HG02970 (cell line): ENCODE data around the gene TNFSF13.

ENCODE experiments used
- ATAC-seq: cut with Tn5 transposase; IDR thresholded peaks from one replicate; pipeline ENCODE4 v1.9.1; 2021; ENCODE audit warnings: mild to moderate bottlenecking, moderate library complexity, moderate number of reproducible peaks; ENCODE audit not compliant: unreplicated experiment, low FRiP score

TNFSF13 gene

GRCh38 chr17:7551396-7551795 lies 7.2 kb upstream of the TNFSF13 start:
- ATAC-seq: no peak

- ATAC-seq: no peak
Observed at GRCh38 chr17:7552621-7553051, 5.9 kb upstream of the TNFSF13 start.

DNA sequence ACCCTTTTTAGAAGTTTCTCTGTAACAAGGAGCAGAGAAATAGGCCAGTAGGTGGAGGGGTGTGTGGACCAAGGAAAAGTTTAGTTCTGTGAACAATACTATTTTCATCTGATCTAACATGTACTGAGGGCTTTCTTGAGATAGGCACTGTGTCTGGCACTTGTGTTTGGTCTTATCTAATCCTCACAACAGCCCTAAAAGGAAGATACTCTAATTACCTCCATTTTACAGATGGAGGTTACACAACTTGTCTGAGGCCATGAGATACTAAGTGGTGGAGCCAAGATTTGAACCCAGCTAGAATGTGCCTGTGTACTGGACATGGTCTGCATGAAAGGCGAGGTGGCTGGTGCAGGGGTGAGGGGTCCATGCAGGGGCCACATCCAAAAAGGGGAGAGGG lies 5.2 kb upstream of the TNFSF13 start:
- ATAC-seq: no peak

DNA sequence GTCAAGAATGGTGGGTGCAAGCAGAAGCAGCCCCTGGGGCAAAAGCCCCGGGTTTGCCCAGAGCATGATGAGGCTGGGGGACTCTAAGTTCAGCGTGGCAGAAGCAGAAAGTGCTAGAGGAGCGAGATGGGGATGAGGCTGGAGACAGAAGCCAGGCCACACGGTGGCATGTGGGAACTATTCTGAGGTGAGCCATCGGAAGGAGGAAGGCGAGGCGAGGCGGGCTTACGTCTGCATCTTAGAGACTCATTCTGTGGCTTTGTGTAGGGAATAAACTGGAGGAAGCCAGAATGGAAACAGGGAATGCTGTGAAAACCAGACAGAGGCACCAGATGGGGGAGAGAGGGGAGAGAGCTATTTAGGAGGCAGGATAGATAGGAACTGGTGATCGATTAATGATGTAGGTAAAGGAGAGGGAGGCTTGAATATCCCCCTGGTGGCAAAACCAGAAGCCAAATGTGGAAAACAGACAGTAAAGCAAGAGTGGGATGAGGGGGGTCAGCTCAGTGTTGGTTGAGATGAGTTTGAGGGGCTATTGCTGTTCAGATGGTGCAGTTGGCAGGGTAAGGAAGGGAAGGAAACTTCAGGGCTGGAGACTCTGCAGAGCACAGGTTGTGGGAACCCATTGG lies 3.1 kb upstream of the TNFSF13 start:
- no peak for ATAC-seq

GRCh38 chr17:7556627-7557026 lies 1.9 kb upstream of the TNFSF13 start:
- ATAC-seq: no peak

DNA sequence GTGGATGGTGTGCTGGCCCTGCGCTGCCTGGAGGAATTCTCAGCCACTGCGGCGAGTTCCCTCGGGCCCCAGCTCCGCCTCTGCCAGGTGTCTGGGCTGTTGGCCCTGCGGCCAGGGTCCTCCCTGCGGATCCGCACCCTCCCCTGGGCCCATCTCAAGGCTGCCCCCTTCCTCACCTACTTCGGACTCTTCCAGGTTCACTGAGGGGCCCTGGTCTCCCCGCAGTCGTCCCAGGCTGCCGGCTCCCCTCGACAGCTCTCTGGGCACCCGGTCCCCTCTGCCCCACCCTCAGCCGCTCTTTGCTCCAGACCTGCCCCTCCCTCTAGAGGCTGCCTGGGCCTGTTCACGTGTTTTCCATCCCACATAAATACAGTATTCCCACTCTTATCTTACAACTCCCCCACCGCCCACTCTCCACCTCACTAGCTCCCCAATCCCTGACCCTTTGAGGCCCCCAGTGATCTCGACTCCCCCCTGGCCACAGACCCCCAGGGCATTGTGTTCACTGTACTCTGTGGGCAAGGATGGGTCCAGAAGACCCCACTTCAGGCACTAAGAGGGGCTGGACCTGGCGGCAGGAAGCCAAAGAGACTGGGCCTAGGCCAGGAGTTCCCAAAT lies 1.3 kb upstream of the TNFSF13 start:
- ATAC-seq: no peak

DNA sequence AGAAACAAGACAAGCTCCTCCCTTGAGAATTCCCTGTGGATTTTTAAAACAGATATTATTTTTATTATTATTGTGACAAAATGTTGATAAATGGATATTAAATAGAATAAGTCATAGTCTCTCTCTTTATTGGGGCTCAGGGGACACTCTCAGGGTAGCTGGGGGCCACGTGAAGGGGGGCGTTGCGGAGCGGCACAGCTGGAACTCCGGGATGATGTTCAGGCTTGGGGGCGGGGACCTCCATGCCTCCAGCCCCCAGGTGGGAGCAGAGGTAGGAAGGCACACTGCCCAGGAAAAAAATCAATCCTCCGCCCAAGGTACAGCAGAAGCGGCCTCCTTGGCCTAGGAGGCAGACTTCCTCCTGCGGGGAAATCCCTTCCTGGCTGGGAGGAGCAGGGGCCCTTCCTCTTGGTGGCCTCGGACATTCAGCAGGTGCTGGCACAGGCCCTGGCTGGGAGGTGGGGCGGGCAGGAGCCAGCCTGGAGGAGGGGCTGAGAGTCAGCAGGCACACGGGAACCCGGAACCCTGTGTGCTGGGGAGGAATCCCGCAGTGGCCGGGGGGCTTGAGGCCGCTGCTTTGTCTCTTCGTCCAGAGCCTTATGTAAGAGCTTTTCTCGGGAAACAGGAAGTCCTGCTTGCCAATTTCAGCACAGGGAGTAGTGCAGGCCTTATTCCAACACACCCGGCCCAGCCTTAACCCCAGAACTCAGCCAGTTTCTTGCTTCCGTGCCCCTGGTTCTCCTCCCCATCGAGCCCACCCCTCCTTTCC lies 591 bp upstream of the TNFSF13 start:
- ATAC-seq: no peak

DNA sequence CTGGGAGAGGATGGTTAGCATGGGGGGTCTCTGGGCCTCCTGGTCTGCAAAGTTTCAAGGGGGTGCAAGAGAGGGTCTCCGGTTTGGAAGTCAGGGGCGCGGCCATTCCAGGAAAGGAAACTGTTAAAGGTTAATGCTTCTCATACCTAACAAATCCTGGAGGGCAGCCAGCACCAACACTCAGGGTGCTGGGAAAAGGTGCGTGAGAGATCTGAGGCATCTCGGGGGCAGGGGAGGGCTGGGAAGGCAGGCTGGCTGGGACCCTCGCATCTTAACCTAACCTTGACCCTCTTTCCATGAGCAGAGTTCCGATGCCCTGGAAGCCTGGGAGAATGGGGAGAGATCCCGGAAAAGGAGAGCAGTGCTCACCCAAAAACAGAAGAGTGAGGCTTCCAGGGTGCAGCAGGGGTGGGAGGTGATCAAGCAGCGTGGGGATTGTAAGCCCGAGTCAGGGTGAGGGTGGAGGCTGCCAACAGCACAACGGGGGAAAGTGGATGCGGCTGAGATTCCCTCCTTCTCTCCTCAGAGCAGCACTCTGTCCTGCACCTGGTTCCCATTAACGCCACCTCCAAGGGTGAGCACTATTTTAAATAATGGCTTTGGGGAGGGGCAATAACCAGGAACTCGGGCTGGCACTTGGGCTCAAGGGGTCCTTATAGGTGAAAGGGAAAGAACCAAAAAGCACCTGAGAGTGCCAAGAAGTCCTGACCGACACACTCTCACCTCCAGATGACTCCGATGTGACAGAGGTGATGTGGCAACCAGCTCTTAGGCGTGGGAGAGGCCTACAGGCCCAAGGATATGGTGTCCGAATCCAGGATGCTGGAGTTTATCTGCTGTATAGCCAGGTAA lies 996 bp downstream of the TNFSF13 start:
- ATAC-seq: no peak

DNA sequence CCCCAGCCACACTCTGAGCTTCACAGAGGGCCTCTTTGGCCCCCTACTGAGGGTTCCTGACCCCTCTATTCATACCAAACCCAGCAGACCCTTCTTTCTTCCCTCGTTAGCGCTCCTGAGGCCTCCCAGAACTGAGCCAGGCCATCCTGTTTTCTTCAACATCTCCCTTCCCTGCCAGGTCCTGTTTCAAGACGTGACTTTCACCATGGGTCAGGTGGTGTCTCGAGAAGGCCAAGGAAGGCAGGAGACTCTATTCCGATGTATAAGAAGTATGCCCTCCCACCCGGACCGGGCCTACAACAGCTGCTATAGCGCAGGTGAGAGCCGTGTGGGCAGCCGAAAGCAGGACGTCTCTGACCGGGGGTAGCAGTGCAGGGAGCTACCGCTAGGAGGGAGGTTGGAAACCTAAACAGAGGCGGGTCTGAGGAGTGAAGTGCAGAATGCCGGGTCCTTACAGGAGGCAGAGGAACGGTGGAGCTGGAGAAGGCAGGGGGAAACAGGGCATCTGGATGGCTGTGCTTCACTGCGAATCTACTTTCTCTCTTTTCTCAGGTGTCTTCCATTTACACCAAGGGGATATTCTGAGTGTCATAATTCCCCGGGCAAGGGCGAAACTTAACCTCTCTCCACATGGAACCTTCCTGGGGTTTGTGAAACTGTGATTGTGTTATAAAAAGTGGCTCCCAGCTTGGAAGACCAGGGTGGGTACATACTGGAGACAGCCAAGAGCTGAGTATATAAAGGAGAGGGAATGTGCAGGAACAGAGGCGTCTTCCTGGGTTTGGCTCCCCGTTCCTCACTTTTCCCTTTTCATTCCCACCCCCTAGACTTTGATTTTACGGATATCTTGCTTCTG lies 1.9 kb downstream of the TNFSF13 start:
- no peak for ATAC-seq

GRCh38 chr17:7561028-7561575 lies 2.6 kb downstream of the TNFSF13 start:
- peak; percentile 56 for ATAC-seq

GRCh38 chr17:7561589-7562207 lies 3.1 kb downstream of the TNFSF13 start, which contains the start of gene SENP3:
Gene SENP3, plus strand, starts transcription at chr17:7561919. Its CDS starts 1,158 bp downstream, at chr17:7563077.
- ATAC-seq: peak; percentile 60

- ATAC-seq: no peak
Observed at GRCh38 chr17:7562208-7562605, 3.7 kb downstream of the TNFSF13 start.

GRCh38 chr17:7563115-7563869 lies 4.7 kb downstream of the TNFSF13 start:
- ATAC-seq: no peak

DNA sequence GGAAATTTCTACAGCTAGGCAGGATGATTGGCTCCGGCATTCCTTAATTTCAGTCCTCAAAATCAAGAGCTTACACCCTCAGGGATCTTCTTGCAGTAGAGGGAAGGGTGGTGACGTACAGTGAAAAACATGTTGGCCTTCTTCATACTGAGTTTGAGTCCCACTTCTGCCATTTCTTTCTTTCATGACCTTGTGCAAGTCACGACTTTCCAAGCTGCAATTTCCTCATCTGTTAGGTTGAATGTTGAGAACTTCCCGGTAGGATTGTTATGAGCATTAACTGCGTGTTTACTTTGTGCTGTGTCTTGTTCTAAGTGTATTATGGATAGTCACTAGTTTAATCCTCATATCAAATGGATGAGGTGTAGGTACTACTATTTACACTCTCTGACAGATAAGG lies 11.0 kb downstream of the TNFSF13 start:
- ATAC-seq: no peak

GRCh38 chr17:7570351-7570750 lies 11.8 kb downstream of the TNFSF13 start:
- ATAC-seq: no peak

DNA sequence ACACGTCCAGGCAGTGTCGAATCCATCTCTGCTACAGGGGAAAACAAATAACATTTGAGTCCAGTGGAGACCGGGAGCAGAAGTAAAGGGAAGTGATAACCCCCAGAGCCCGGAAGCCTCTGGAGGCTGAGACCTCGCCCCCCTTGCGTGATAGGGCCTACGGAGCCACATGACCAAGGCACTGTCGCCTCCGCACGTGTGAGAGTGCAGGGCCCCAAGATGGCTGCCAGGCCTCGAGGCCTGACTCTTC lies 13.7 kb downstream of the TNFSF13 start:
- no peak for ATAC-seq

- peak; percentile 83 for ATAC-seq
Observed at GRCh38 chr17:7572588-7573323, 14.2 kb downstream of the TNFSF13 start.
